K562 (cell line): ENCODE results near the gene SERTAD2. TPM values are rescaled to one million over a fixed set of nuclear protein-coding genes. Genes with fewer than 3 reads are reported as not detected.

Source experiments
- ATAC-seq: fragments of 200-7000 bp; cut with Tn5 transposase; 3 replicates; pipeline ENCODE4 v1.9.1; 2020; ENCODE audit warnings: moderate library complexity
- BruUV-seq: library from RNA; stranded (reverse); fragments of 400-500 nt; replicated peaks from 2 replicates; lab custom pipeline; 2021; lab: Mats Ljungman, UMichigan
- CTCF ChIA-PET: fragments of 300-600 bp; formaldehyde crosslinking; extraction: SDS; loops from one replicate; lab custom pipeline; 2021; ENCODE audit warnings: low intra/inter-chr PET ratio; lab: Yijun Ruan, JAX
- POLR2A ChIA-PET: fragments of 300-600, 350-650 bp; sonication (Branson Sonifier 250); formaldehyde crosslinking; extraction: SDS; loops from one replicate; lab custom pipeline; 2021; ENCODE audit warnings: antibody characterized with exemption, inconsistent platforms; lab: Yijun Ruan, JAX
- DNase-seq, 4 experiments: peaks; one replicate each; pipeline versions ENCODE4 v3.0.0 to v3.0.0-alpha.2; 2011 to 2018; ENCODE audit warnings: low spot score in 3 of 4, mixed read lengths in 3 of 4; ENCODE audit errors: extremely low read depth in 1 of 4
- FAIRE-seq: peaks from 2 replicates; lab custom pipeline; 2011; peaks lifted over from hg19 to GRCh38; lab: Jason Lieb, UNC
- H2AFZ ChIP-seq: 2 replicates; pipeline ENCODE4 v1.6.0; 2011; ENCODE audit warnings: low read depth, low read length, control low read depth, inconsistent platforms
- H3K27ac ChIP-seq: fragments of 200-600 bp; 3 replicates; pipeline ENCODE4 v1.8.0; 2011; ENCODE audit warnings: low read depth, mild to moderate bottlenecking, control low read depth, inconsistent platforms, low read length, moderate library complexity, mixed read lengths; ENCODE audit errors: extremely low read depth
- H3K27me3 ChIP-seq, 2 experiments: fragments of 300-600 bp in 1 of 2; 2 replicates in 1 of 2; 3 replicates in 1 of 2; pipeline versions ENCODE4 v1.6.0 to v1.8.0; 2011; ENCODE audit warnings: inconsistent platforms in 2 of 2, low read length in 2 of 2, mild to moderate bottlenecking in 1 of 2, mixed read lengths in 1 of 2, moderate library complexity in 1 of 2; ENCODE audit not compliant: control insufficient read depth in 2 of 2, insufficient read depth in 2 of 2
- H3K36me3 ChIP-seq: fragments of 300-600 bp; 3 replicates; pipeline ENCODE4 v1.8.0; 2011; ENCODE audit warnings: mild to moderate bottlenecking, low read length, inconsistent platforms; ENCODE audit not compliant: control insufficient read depth, insufficient read depth
- H3K4me1 ChIP-seq, 2 experiments: fragments of 200-600 bp in 1 of 2; replicated peaks in 1 of 2; 2 replicates in 1 of 2; 3 replicates in 1 of 2; pipeline versions ENCODE4 v1.5.1 to v1.8.0; 2011; ENCODE audit warnings: inconsistent platforms in 2 of 2, low read length in 2 of 2, mild to moderate bottlenecking in 1 of 2, mixed read lengths in 1 of 2, moderate library complexity in 1 of 2; ENCODE audit not compliant: control insufficient read depth in 2 of 2, insufficient read depth in 2 of 2
- H3K4me2 ChIP-seq: 2 replicates; pipeline ENCODE4 v1.6.1; 2011; ENCODE audit warnings: low read length, control low read depth, inconsistent platforms, mixed read lengths; ENCODE audit not compliant: insufficient read depth
- H3K4me3 ChIP-seq: fragments of 200-600 bp; sonication (generic), shearing (Covaris generic); 2 replicates; pipeline ENCODE4 v1.5.1; 2016; ENCODE audit warnings: control low read depth, inconsistent platforms
- H3K79me2 ChIP-seq: fragments of 200-600 bp; 3 replicates; pipeline ENCODE4 v1.8.0; 2011; ENCODE audit warnings: low read length, inconsistent platforms; ENCODE audit not compliant: control insufficient read depth, insufficient read depth
- H3K9ac ChIP-seq, 2 experiments: 2 replicates each; pipeline versions ENCODE4 v1.6.0 to v1.6.1; 2011; ENCODE audit warnings: low read depth in 2 of 2, low read length in 2 of 2, control low read depth in 1 of 2, inconsistent platforms in 1 of 2, mild to moderate bottlenecking in 1 of 2, mixed read lengths in 1 of 2; ENCODE audit not compliant: insufficient read depth in 1 of 2
- H3K9me1 ChIP-seq: one replicate; pipeline ENCODE4 v1.6.0; 2011; ENCODE audit warnings: inconsistent platforms, mild to moderate bottlenecking, low read length, moderate library complexity; ENCODE audit not compliant: control insufficient read depth, insufficient read depth
- H3K9me3 ChIP-seq: replicated peaks from 2 replicates; pipeline ENCODE4 v1.5.1; 2011; ENCODE audit warnings: low read depth, low read length, inconsistent platforms; ENCODE audit not compliant: control insufficient read depth, insufficient read depth
- H4K20me1 ChIP-seq: replicated peaks from 2 replicates; pipeline ENCODE4 v1.6.1; 2011; ENCODE audit warnings: low read length, inconsistent platforms, mixed read lengths; ENCODE audit not compliant: control insufficient read depth, insufficient read depth
- CBX1 ChIP-seq: sonication (generic); IDR thresholded peaks from 2 replicates; pipeline ENCODE4 v1.6.1; 2016; ENCODE audit warnings: antibody characterized with exemption, low read depth, mild to moderate bottlenecking
- CHD1 ChIP-seq: fragments of 200-600 bp; sonication (generic); IDR thresholded peaks from one replicate; pipeline ENCODE4 v1.6.1; 2012; ENCODE audit warnings: mild to moderate bottlenecking, moderate library complexity, low read length, inconsistent platforms
- EWSR1 ChIP-seq: fragments of 450-650 bp; IDR thresholded peaks from 2 replicates; pipeline ENCODE4 v1.6.1; 2018; ENCODE audit warnings: borderline replicate concordance, mild to moderate bottlenecking, low read depth, moderate library complexity; ENCODE audit not compliant: partially characterized antibody
- FOXA1 ChIP-seq: fragments of 450-650 bp; IDR thresholded peaks from 2 replicates; pipeline ENCODE4 v1.6.1; 2016; ENCODE audit warnings: mild to moderate bottlenecking, borderline replicate concordance
- FOXM1 ChIP-seq, 2 experiments: fragments of 450-650 bp in 1 of 2; sonication (generic) in 1 of 2; formaldehyde crosslinking in 1 of 2; IDR thresholded peaks; 2 replicates each; pipeline versions ENCODE4 v1.6.1 to v1.9.0; 2017 to 2022; ENCODE audit warnings: low read depth in 2 of 2, mild to moderate bottlenecking in 2 of 2, missing genetic modification reagents in 1 of 2, moderate library complexity in 1 of 2
- LARP7 ChIP-seq: fragments of 450-650 bp; IDR thresholded peaks from 2 replicates; pipeline ENCODE4 v1.6.1; 2016
- MAFK ChIP-seq: IDR thresholded peaks from 2 replicates; pipeline ENCODE4 v1.6.1; 2011; ENCODE audit warnings: low read length, improper control_type of control experiment
- SMARCA5 ChIP-seq: fragments of 450-650 bp; IDR thresholded peaks from 2 replicates; pipeline ENCODE4 v1.6.1; 2016
- SPI1 ChIP-seq: IDR thresholded peaks from 2 replicates; pipeline ENCODE4 v1.6.1; 2011; ENCODE audit warnings: low read depth, low read length, control low read depth, borderline replicate concordance
- SRSF3 ChIP-seq: fragments of 200-400 bp; formaldehyde crosslinking; IDR thresholded peaks from 2 replicates; pipeline ENCODE4 v1.6.1; 2016; ENCODE audit warnings: mild to moderate bottlenecking, low read length, moderate library complexity; ENCODE audit not compliant: insufficient read depth
- WHSC1 ChIP-seq: IDR thresholded peaks from one replicate; pipeline ENCODE4 v1.6.1; 2012; ENCODE audit warnings: low read length, control low read depth, inconsistent platforms
- ZNF165 ChIP-seq: fragments of 250-450 bp; sonication (Bioruptor Pico); IDR thresholded peaks from 2 replicates; pipeline ENCODE4 v1.4.0; 2020; ENCODE audit warnings: borderline replicate concordance
- ZNF224 ChIP-seq: sonication (generic); formaldehyde crosslinking; IDR thresholded peaks from 2 replicates; pipeline ENCODE4 v1.8.0; 2022; ENCODE audit warnings: mild to moderate bottlenecking, missing genetic modification reagents
- ZNF764 ChIP-seq: fragments of 250-450 bp; sonication (Bioruptor Pico); IDR thresholded peaks from 2 replicates; pipeline ENCODE4 v1.4.0; 2020; ENCODE audit warnings: low read depth, mild to moderate bottlenecking, moderate library complexity
- ZNF79 ChIP-seq: fragments of 250-450 bp; sonication (Bioruptor Pico); IDR thresholded peaks from 2 replicates; pipeline ENCODE4 v1.4.0; 2020; ENCODE audit warnings: low read depth, mild to moderate bottlenecking, moderate library complexity
- WGBS: fragments of 100-300 bp; shearing (Covaris generic); methylation state at CpG from one replicate; pipeline ENCODE4 v1.1.6; 2016; ENCODE audit warnings: low coverage, mixed read lengths; ENCODE audit not compliant: insufficient coverage; ENCODE audit errors: missing lambda C conversion rate; 5-methylcytosine and 5-hydroxymethylcytosine counted together
- in situ Hi-C: fragments of 300-500 bp; cut with MboI; formaldehyde crosslinking; loops from 4 replicates; pipeline ENCODE4 v1.15.0; 2018; ENCODE audit warnings: inconsistent platforms, mixed read lengths
- intact Hi-C: fragments of 100-400 bp; cut with micrococcal nuclease; formaldehyde crosslinking; loops from 2 replicates; pipeline ENCODE4 v1.14.2; 2022
- polyA plus RNA-seq, 8 experiments: library from polyadenylated mRNA; depleted of rRNA in 4 of 8; stranded (reverse) in 5 of 8; unstranded in 3 of 8; fragments of >200 nt; fragmentation: Nextera tagmentation in 2 of 8; fragmentation: Illumina TruSeq in 1 of 8; extraction: Ambion mirVana in 2 of 8; extraction: Trizol in 1 of 8; gene quantifications; 2 replicates each; pipeline versions ENCODE4 v1.2.1 to v1.2.3, GENCODE V29; 2011 to 2014; ENCODE audit warnings: inconsistent platforms in 1 of 8, missing spikeins in 1 of 8
- total RNA-seq, 7 experiments: library from RNA; depleted of rRNA in 6 of 7; stranded (reverse); fragments of >200 nt in 6 of 7; fragmentation: Illumina TruSeq in 2 of 7; extraction: Trizol in 2 of 7; gene quantifications; 2 replicates each; pipeline versions ENCODE4 v1.2.1 to v1.2.3, GENCODE V29; 2011 to 2021; ENCODE audit warnings: low replicate concordance in 1 of 7
- TF ChIP-seq, protein P1 (sequence below): fragments of 250-450 bp; sonication (Bioruptor Pico); IDR thresholded peaks from 2 replicates; pipeline ENCODE4 v1.5.0; 2021; ENCODE audit warnings: mild to moderate bottlenecking, borderline replicate concordance
- TF ChIP-seq, protein P2 (sequence below): sonication (generic); formaldehyde crosslinking; IDR thresholded peaks from 2 replicates; pipeline ENCODE4 v1.8.0; 2022; ENCODE audit warnings: mild to moderate bottlenecking, low read depth, missing genetic modification reagents

Gene SERTAD2
- total and polyA plus RNA-seq, 9 of the 15 experiments (the other 6 are each of a cell fraction or from before 2014, with no cell fraction given): 3.0 to 12.5 (median 6.1) TPM

DNA sequence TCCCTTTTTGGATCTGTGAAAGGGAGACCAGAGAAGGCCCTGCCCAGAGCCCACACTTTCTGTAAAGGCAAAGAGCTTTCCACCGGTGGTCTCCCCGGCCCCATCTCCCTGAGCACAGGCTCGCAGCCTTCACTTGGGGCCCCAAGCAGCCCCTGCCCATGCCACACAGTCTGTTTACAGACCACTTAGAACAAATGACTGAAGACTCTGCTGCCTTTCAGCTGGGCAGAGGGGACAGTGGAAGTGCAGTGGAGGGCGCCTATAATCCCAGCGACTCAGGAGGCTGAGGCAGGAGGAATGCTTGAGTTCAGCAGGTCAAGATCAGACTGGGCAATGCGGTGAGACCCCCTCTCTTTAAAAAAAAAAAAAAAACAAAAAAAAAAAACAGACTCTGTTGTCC is 28.9 kb downstream of the SERTAD2 start:
- intact Hi-C loops: loop anchor here (5.0 kb wide), 1 partner anchor 103 kb away; the partner anchor contains the start of gene AFTPH
- no peak overlapping the region for H3K4me3 ChIP-seq
- no peak overlapping the region for H3K9ac ChIP-seq
- no peaks in the 10 kb centered on the region for H4K20me1 ChIP-seq
- no peaks in the 10 kb centered on the region for H3K9me3 ChIP-seq
- no peak for ATAC-seq
- ChIA-PET CTCF (no interaction called here), POLR2A (interaction anchor here (1.1 to 2.0 kb wide), 3 partner anchors 10 to 14 kb away, joined by 3 to 6 read pairs (median 5); no protein-coding TSS in a partner anchor)
- no peaks in the 10 kb centered on the region for H3K36me3 ChIP-seq
- no peaks in the 10 kb centered on the region for H3K9me1 ChIP-seq
- DNase-seq: no peak
- 44% methylated on average over 5 of the region's 6 CpGs for WGBS
- no peak overlapping the region for H3K4me2 ChIP-seq
- in situ Hi-C loops: no loop called here
- TF ChIP-seq CBX1 (no peak), FOXM1 (IDR thresholded peaks at IDR 0.05; ENCODE audit: low read depth) (no peak), FOXM1 (CRISPR knock-in tag; IDR thresholded peaks at IDR 0.05; ENCODE audit: low read depth) (no peak), CHD1 (no peak), MAFK (no peak), EWSR1 (no peak), SMARCA5 (no peak), ZNF764 (CRISPR knock-in tag) (no peak), ZNF224 (no peak), FOXA1 (no peak), SPI1 (no peak), WHSC1 (no peak), LARP7 (no peak), SRSF3 (no peak), ZNF165 (no peak), ZNF79 (CRISPR knock-in tag) (no peak)
- TF ChIP-seq, protein P1, sequence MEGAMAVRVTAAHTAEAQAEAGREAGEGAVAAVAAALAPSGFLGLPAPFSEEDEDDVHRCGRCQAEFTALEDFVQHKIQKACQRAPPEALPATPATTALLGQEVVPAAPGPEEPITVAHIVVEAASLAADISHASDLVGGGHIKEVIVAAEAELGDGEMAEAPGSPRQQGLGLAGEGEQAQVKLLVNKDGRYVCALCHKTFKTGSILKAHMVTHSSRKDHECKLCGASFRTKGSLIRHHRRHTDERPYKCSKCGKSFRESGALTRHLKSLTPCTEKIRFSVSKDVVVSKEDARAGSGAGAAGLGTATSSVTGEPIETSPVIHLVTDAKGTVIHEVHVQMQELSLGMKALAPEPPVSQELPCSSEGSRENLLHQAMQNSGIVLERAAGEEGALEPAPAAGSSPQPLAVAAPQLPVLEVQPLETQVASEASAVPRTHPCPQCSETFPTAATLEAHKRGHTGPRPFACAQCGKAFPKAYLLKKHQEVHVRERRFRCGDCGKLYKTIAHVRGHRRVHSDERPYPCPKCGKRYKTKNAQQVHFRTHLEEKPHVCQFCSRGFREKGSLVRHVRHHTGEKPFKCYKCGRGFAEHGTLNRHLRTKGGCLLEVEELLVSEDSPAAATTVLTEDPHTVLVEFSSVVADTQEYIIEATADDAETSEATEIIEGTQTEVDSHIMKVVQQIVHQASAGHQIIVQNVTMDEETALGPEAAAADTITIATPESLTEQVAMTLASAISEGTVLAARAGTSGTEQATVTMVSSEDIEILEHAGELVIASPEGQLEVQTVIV (CRISPR knock-in tag): no peak
- TF ChIP-seq, protein P2, sequence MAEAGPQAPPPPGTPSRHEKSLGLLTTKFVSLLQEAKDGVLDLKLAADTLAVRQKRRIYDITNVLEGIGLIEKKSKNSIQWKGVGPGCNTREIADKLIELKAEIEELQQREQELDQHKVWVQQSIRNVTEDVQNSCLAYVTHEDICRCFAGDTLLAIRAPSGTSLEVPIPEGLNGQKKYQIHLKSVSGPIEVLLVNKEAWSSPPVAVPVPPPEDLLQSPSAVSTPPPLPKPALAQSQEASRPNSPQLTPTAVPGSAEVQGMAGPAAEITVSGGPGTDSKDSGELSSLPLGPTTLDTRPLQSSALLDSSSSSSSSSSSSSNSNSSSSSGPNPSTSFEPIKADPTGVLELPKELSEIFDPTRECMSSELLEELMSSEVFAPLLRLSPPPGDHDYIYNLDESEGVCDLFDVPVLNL (CRISPR knock-in tag): no peak
- BruUV-seq: no TSS peak
- FAIRE-seq: no peak
- no peak overlapping the region for H3K27ac ChIP-seq
- no peaks in the 10 kb centered on the region for H3K27me3 ChIP-seq
- H3K4me1 ChIP-seq: peaks cover 0 to 8% of the 10 kb centered on the region in 2 experiments; a peak in 3 of 5 replicates
- H2AFZ ChIP-seq: no peak overlapping the region
- H3K79me2 ChIP-seq: no peaks in the 10 kb centered on the region
